Karpas-422 (cell line): ENCODE data around the gene ZNF511. TPM values are rescaled to one million over a fixed set of nuclear protein-coding genes. Genes with fewer than 3 reads are reported as not detected.
"Not testable (repeated sequence)": the region's sequence is repeated elsewhere in the genome, so short reads cannot be mapped to it uniquely, and the experiment has no call there.

Experiments
- DNase-seq: peaks from one replicate; pipeline ENCODE4 v3.0.0-alpha.2; 2015
- H2AFZ ChIP-seq: fragments of 200-600 bp; sonication (generic); 2 replicates; pipeline ENCODE4 v1.6.1; 2014; ENCODE audit warnings: antibody characterized with exemption, low read length, mixed read lengths
- H3K27ac ChIP-seq: fragments of 200-600 bp; sonication (generic); 2 replicates; pipeline ENCODE4 v1.5.1; 2014; ENCODE audit warnings: mild to moderate bottlenecking, low read length, moderate library complexity
- H3K27me3 ChIP-seq: fragments of 200-600 bp; sonication (generic); 2 replicates; pipeline ENCODE4 v1.6.1; 2014; ENCODE audit warnings: low read length, mixed read lengths
- H3K36me3 ChIP-seq: fragments of 200-600 bp; sonication (generic); 2 replicates; pipeline ENCODE4 v1.6.1; 2014; ENCODE audit warnings: low read length, mixed read lengths; ENCODE audit not compliant: insufficient read depth
- H3K4me1 ChIP-seq: fragments of 200-600 bp; sonication (generic); 2 replicates; pipeline ENCODE4 v1.6.1; 2014; ENCODE audit warnings: mild to moderate bottlenecking, low read length, mixed read lengths
- H3K4me2 ChIP-seq: fragments of 200-600 bp; sonication (generic); 2 replicates; pipeline ENCODE4 v1.6.1; 2014; ENCODE audit warnings: low read length, low read depth, mild to moderate bottlenecking; ENCODE audit not compliant: poor library complexity, severe bottlenecking
- H3K4me3 ChIP-seq: fragments of 200-600 bp; sonication (generic); 2 replicates; pipeline ENCODE4 v1.5.1; 2014; ENCODE audit warnings: mild to moderate bottlenecking, antibody characterized with exemption, low read length, mixed read lengths
- H3K79me2 ChIP-seq: fragments of 200-600 bp; sonication (generic); 2 replicates; pipeline ENCODE4 v1.6.1; 2014; ENCODE audit warnings: mild to moderate bottlenecking, low read length, mixed read lengths
- H3K9ac ChIP-seq: fragments of 200-600 bp; sonication (generic); 2 replicates; pipeline ENCODE4 v1.6.0; 2014; ENCODE audit warnings: low read length
- H3K9me2 ChIP-seq: fragments of 200-600 bp; sonication (generic), shearing (Covaris generic); replicated peaks from 2 replicates; pipeline ENCODE4 v1.6.0; 2014; ENCODE audit warnings: mild to moderate bottlenecking, low read length, moderate library complexity; ENCODE audit not compliant: insufficient read depth
- H3K9me3 ChIP-seq: fragments of 300-700, 200-600 bp; sonication (generic); 2 replicates; pipeline ENCODE4 v1.6.1; 2014; ENCODE audit warnings: low read length, mixed read lengths
- H4K20me1 ChIP-seq: fragments of 200-600 bp; sonication (generic); 2 replicates; pipeline ENCODE4 v1.6.1; 2014; ENCODE audit warnings: mild to moderate bottlenecking, antibody characterized with exemption, low read length, low read depth; ENCODE audit not compliant: insufficient read depth
- total RNA-seq: library from RNA; depleted of rRNA; stranded (reverse); fragments of >200 nt; shearing (Covaris generic); gene quantifications from 2 replicates; pipeline ENCODE4 v1.2.3, GENCODE V29; 2014; ENCODE audit warnings: low replicate concordance

ZNF511 gene
- total RNA-seq, 1 experiment from 2014 or later = 14.0 TPM

GRCh38 chr10:133265052-133265451 lies 43.7 kb upstream of the ZNF511 start:
- H3K9me2 ChIP-seq, H3K27ac ChIP-seq, H3K9me3 ChIP-seq, H2AFZ ChIP-seq, H3K9ac ChIP-seq, H3K79me2 ChIP-seq, H3K4me1 ChIP-seq, H3K36me3 ChIP-seq, DNase-seq, H4K20me1 ChIP-seq, H3K4me3 ChIP-seq, H3K27me3 ChIP-seq, H3K4me2 ChIP-seq: not testable (repeated sequence)

- H3K4me1 ChIP-seq = peaks cover 3% of the 10 kb centered on the region
- no peak overlapping the region for H2AFZ ChIP-seq
- DNase-seq = no peak
- no peak overlapping the region for H3K9ac ChIP-seq
- H3K27me3 ChIP-seq = no peaks in the 10 kb centered on the region
- H3K4me2 ChIP-seq = no peak overlapping the region
- H4K20me1 ChIP-seq = no peaks in the 10 kb centered on the region
- no peaks in the 10 kb centered on the region for H3K9me2 ChIP-seq
- H3K4me3 ChIP-seq = no peak overlapping the region
- H3K36me3 ChIP-seq = no peaks in the 10 kb centered on the region
- H3K27ac ChIP-seq = no peak overlapping the region
- no peaks in the 10 kb centered on the region for H3K9me3 ChIP-seq
- H3K79me2 ChIP-seq = no peaks in the 10 kb centered on the region
Observed at GRCh38 chr10:133266056-133266795, 42.5 kb upstream of the ZNF511 start.

- Histone ChIP-seq H3K27me3 (no peaks in the 10 kb centered on the region), H3K9ac (no peak overlapping the region), H3K4me2 (no peak overlapping the region), H4K20me1 (no peaks in the 10 kb centered on the region), H3K36me3 (no peaks in the 10 kb centered on the region), H3K9me2 (no peaks in the 10 kb centered on the region), H3K79me2 (no peaks in the 10 kb centered on the region), H3K9me3 (no peaks in the 10 kb centered on the region), H2AFZ (no peak overlapping the region), H3K4me3 (no peak overlapping the region), H3K27ac (no peak overlapping the region), H3K4me1 (no peaks in the 10 kb centered on the region)
- DNase-seq = no peak
Observed at GRCh38 chr10:133267293-133267692, 41.4 kb upstream of the ZNF511 start.

- H3K9ac ChIP-seq = no peak overlapping the region
- no peak overlapping the region for H3K27ac ChIP-seq
- no peak overlapping the region for H3K4me2 ChIP-seq
- H3K9me3 ChIP-seq = no peaks in the 10 kb centered on the region
- H3K27me3 ChIP-seq = no peaks in the 10 kb centered on the region
- no peaks in the 10 kb centered on the region for H4K20me1 ChIP-seq
- no peaks in the 10 kb centered on the region for H3K36me3 ChIP-seq
- H3K9me2 ChIP-seq = no peaks in the 10 kb centered on the region
- DNase-seq = no peak
- H3K4me3 ChIP-seq = no peak overlapping the region
- H2AFZ ChIP-seq = no peak overlapping the region
- H3K79me2 ChIP-seq = no peaks in the 10 kb centered on the region
- H3K4me1 ChIP-seq = no peaks in the 10 kb centered on the region
Observed at GRCh38 chr10:133267829-133268228, 40.9 kb upstream of the ZNF511 start.

GRCh38 chr10:133268532-133268931 lies 40.2 kb upstream of the ZNF511 start:
- H3K9me3 ChIP-seq = no peaks in the 10 kb centered on the region
- no peak overlapping the region for H3K4me3 ChIP-seq
- no peak overlapping the region for H3K4me2 ChIP-seq
- no peaks in the 10 kb centered on the region for H3K9me2 ChIP-seq
- H3K27me3 ChIP-seq = no peaks in the 10 kb centered on the region
- no peak for DNase-seq
- H3K9ac ChIP-seq = no peak overlapping the region
- H4K20me1 ChIP-seq = no peaks in the 10 kb centered on the region
- H2AFZ ChIP-seq = no peak overlapping the region
- no peaks in the 10 kb centered on the region for H3K79me2 ChIP-seq
- no peaks in the 10 kb centered on the region for H3K36me3 ChIP-seq
- no peaks in the 10 kb centered on the region for H3K4me1 ChIP-seq
- H3K27ac ChIP-seq = no peak overlapping the region

- no peaks in the 10 kb centered on the region for H3K27me3 ChIP-seq
- H3K9me2 ChIP-seq = no peaks in the 10 kb centered on the region
- H2AFZ ChIP-seq = no peak overlapping the region
- H3K27ac ChIP-seq = no peak overlapping the region
- H3K79me2 ChIP-seq = no peaks in the 10 kb centered on the region
- DNase-seq = no peak
- H3K9me3 ChIP-seq = no peaks in the 10 kb centered on the region
- H3K4me1 ChIP-seq = no peaks in the 10 kb centered on the region
- H3K4me3 ChIP-seq = no peak overlapping the region
- H4K20me1 ChIP-seq = no peaks in the 10 kb centered on the region
- no peak overlapping the region for H3K4me2 ChIP-seq
- H3K9ac ChIP-seq = no peak overlapping the region
- no peaks in the 10 kb centered on the region for H3K36me3 ChIP-seq
Observed at GRCh38 chr10:133269367-133269766, 39.3 kb upstream of the ZNF511 start.

- Histone ChIP-seq H4K20me1 (0 out of 2 replicates have a peak, but pooled peaks cover 4% of the 10 kb centered on the region), H3K4me1 (peaks cover 3% of the 10 kb centered on the region), H3K36me3 (no peaks in the 10 kb centered on the region), H3K79me2 (no peaks in the 10 kb centered on the region), H3K27me3 (no peaks in the 10 kb centered on the region), H3K9ac (no peak overlapping the region), H3K9me3 (no peaks in the 10 kb centered on the region), H3K4me2 (no peak overlapping the region), H3K27ac (no peak overlapping the region), H2AFZ (no peak overlapping the region), H3K9me2 (no peaks in the 10 kb centered on the region), H3K4me3 (no peak overlapping the region)
- no peak for DNase-seq
Observed at GRCh38 chr10:133270204-133270603, 38.5 kb upstream of the ZNF511 start.

- peaks cover 4% of the 10 kb centered on the region for H3K4me1 ChIP-seq
- no peaks in the 10 kb centered on the region for H3K79me2 ChIP-seq
- peaks cover 9% of the 10 kb centered on the region; the same call in 1 of the 2 replicates for H4K20me1 ChIP-seq
- H3K9me3 ChIP-seq = no peaks in the 10 kb centered on the region
- no peak overlapping the region for H3K4me2 ChIP-seq
- no peak for DNase-seq
- H3K36me3 ChIP-seq = no peaks in the 10 kb centered on the region
- H3K4me3 ChIP-seq = no peak overlapping the region
- H2AFZ ChIP-seq = no peak overlapping the region
- H3K9ac ChIP-seq = no peak overlapping the region
- H3K9me2 ChIP-seq = no peaks in the 10 kb centered on the region
- H3K27ac ChIP-seq = no peak overlapping the region
- no peaks in the 10 kb centered on the region for H3K27me3 ChIP-seq
Observed at GRCh38 chr10:133270773-133271297, 37.9 kb upstream of the ZNF511 start.
